Endothelial cell of umbilical vein (primary cell): ENCODE measurements around the gene CHD9. TPM values are rescaled to one million over a fixed set of nuclear protein-coding genes. Genes with fewer than 3 reads are reported as not detected.
A peak's percentile ranks its signal among the peaks of the same experiment; 100 is the strongest.

Experiments used
- BruUV-seq: library from RNA; stranded (reverse); fragments of 400-500 nt; replicated peaks from 2 replicates; lab custom pipeline; 2021; lab: Mats Ljungman, UMichigan
- CTCF ChIA-PET: fragments of 300-600, 350-600 bp; sonication (Branson Sonifier 250); formaldehyde crosslinking; loops from one replicate; lab custom pipeline; 2021; ENCODE audit warnings: antibody characterized with exemption, inconsistent platforms; lab: Charles Lee
- POLR2A ChIA-PET: fragments of 300-600, 350-600 bp; sonication (Branson Sonifier 250); formaldehyde crosslinking; loops from one replicate; lab custom pipeline; 2021; ENCODE audit warnings: antibody characterized with exemption, inconsistent platforms; lab: Charles Lee
- DNase-seq: peaks from one replicate; pipeline ENCODE4 v3.0.0-alpha.2; 2011; ENCODE audit warnings: low read depth, low spot score
- FAIRE-seq: peaks from 2 replicates; lab custom pipeline; 2011; peaks lifted over from hg19 to GRCh38; lab: Jason Lieb, UNC
- H2AFZ ChIP-seq: 2 replicates; pipeline ENCODE4 v1.6.0; 2012; ENCODE audit warnings: low read depth, low read length, control low read depth, inconsistent platforms
- H3K27ac ChIP-seq: 2 replicates; pipeline ENCODE4 v1.5.1; 2011; ENCODE audit warnings: low read depth, mild to moderate bottlenecking, control low read depth, low read length, moderate library complexity; ENCODE audit not compliant: insufficient read depth
- H3K27me3 ChIP-seq, 2 experiments: 2 replicates each; pipeline versions ENCODE4 v1.6.0 to v1.6.1; 2011; ENCODE audit warnings: low read length in 2 of 2, mixed read lengths in 1 of 2; ENCODE audit not compliant: control insufficient read depth in 2 of 2, insufficient read depth in 2 of 2
- H3K36me3 ChIP-seq, 2 experiments: 2 replicates in 1 of 2; 3 replicates in 1 of 2; pipeline ENCODE4 v1.5.1; 2011; ENCODE audit warnings: low read length in 2 of 2, mild to moderate bottlenecking in 1 of 2, moderate library complexity in 1 of 2; ENCODE audit not compliant: control insufficient read depth in 2 of 2, insufficient read depth in 2 of 2; ENCODE audit errors: extremely low read depth in 1 of 2
- H3K4me1 ChIP-seq: 3 replicates; pipeline ENCODE4 v1.5.1; 2011; ENCODE audit warnings: mild to moderate bottlenecking, low read length; ENCODE audit not compliant: control insufficient read depth, insufficient read depth; ENCODE audit errors: extremely low read depth
- H3K4me2 ChIP-seq: 2 replicates; pipeline ENCODE4 v1.6.1; 2011; ENCODE audit warnings: low read length, control low read depth, mixed read lengths; ENCODE audit not compliant: insufficient read depth
- H3K4me3 ChIP-seq, 3 experiments: fragments of 200-600 bp in 1 of 3; sonication (generic), shearing (Covaris generic) in 1 of 3; replicated peaks in 1 of 3; 2 replicates each; pipeline ENCODE4 v1.5.1; 2011 to 2016; ENCODE audit warnings: control low read depth in 3 of 3, low read length in 3 of 3, mild to moderate bottlenecking in 2 of 3, inconsistent platforms in 1 of 3, low read depth in 1 of 3, moderate library complexity in 1 of 3; ENCODE audit not compliant: insufficient read depth in 1 of 3
- H3K79me2 ChIP-seq: 2 replicates; pipeline ENCODE4 v1.6.0; 2012; ENCODE audit warnings: low read length, inconsistent platforms; ENCODE audit not compliant: control insufficient read depth, insufficient read depth
- H3K9ac ChIP-seq: replicated peaks from 2 replicates; pipeline ENCODE3; 2011; ENCODE audit warnings: low read length, control low read depth; ENCODE audit not compliant: insufficient read depth; ENCODE audit errors: extremely low read depth
- H3K9me1 ChIP-seq: replicated peaks from 3 replicates; pipeline ENCODE4 v1.6.0; 2011; ENCODE audit warnings: mild to moderate bottlenecking, low read length; ENCODE audit not compliant: control insufficient read depth, insufficient read depth; ENCODE audit errors: extremely low read depth
- H3K9me3 ChIP-seq: replicated peaks from 2 replicates; pipeline ENCODE4 v1.5.1; 2012; ENCODE audit warnings: low read length, inconsistent platforms; ENCODE audit not compliant: control insufficient read depth, insufficient read depth
- H4K20me1 ChIP-seq: replicated peaks from 2 replicates; pipeline ENCODE3; 2011; ENCODE audit warnings: mild to moderate bottlenecking, low read length; ENCODE audit not compliant: control insufficient read depth, insufficient read depth; ENCODE audit errors: extremely low read depth
- EZH2 ChIP-seq: IDR thresholded peaks from 2 replicates; pipeline ENCODE4 v1.6.1; 2012; ENCODE audit warnings: borderline replicate concordance, low read depth, mild to moderate bottlenecking, moderate library complexity, low read length, inconsistent platforms; ENCODE audit not compliant: severe bottlenecking
- FOS ChIP-seq: IDR thresholded peaks from 2 replicates; pipeline ENCODE4 v1.6.1; 2011; ENCODE audit warnings: mild to moderate bottlenecking, low read length, moderate library complexity, borderline replicate concordance; ENCODE audit not compliant: insufficient read depth
- GATA2 ChIP-seq: IDR thresholded peaks from 2 replicates; pipeline ENCODE4 v1.7.0; 2011; ENCODE audit warnings: low read depth, mild to moderate bottlenecking, moderate library complexity, mixed read lengths, low read length; ENCODE audit not compliant: insufficient read length, insufficient read depth
- JUN ChIP-seq: IDR thresholded peaks from 2 replicates; pipeline ENCODE4 v1.6.1; 2011; ENCODE audit warnings: borderline replicate concordance, low read depth; ENCODE audit not compliant: insufficient read length, insufficient read depth
- MYC ChIP-seq: IDR thresholded peaks from one replicate; pipeline ENCODE4 v1.6.1; 2011; ENCODE audit warnings: mild to moderate bottlenecking, low read depth, low read length
- POLR2A ChIP-seq: IDR thresholded peaks from 2 replicates; pipeline ENCODE4 v1.6.1; 2012; ENCODE audit warnings: low read depth, mild to moderate bottlenecking, control low read depth, low read length
- POLR2AphosphoS5 ChIP-seq: IDR thresholded peaks from 2 replicates; pipeline ENCODE4 v1.6.1; 2012; ENCODE audit warnings: low read depth, mild to moderate bottlenecking, control low read depth, low read length, moderate library complexity; ENCODE audit not compliant: insufficient read depth
- dilution Hi-C: fragments of 300-500 bp; cut with MboI; formaldehyde crosslinking; loops from one replicate; pipeline ENCODE4 v1.15.0; 2019; ENCODE audit warnings: low sequenced_read_pairs; ENCODE audit not compliant: extremely low pct_ligation_motif_present
- intact Hi-C: fragments of 100-400 bp; cut with micrococcal nuclease; formaldehyde crosslinking; loops from one replicate; pipeline ENCODE4 v1.10.0; 2022
- polyA plus RNA-seq, 4 experiments: library from polyadenylated mRNA; depleted of rRNA in 3 of 4; stranded (reverse) in 3 of 4; unstranded in 1 of 4; fragments of >200 nt; gene quantifications; 2 replicates each; pipeline versions ENCODE4 v1.2.1 to v1.2.3, GENCODE V29; 2011 to 2012; ENCODE audit warnings: missing spikeins in 1 of 4
- total RNA-seq: library from RNA; stranded (reverse); gene quantifications from 2 replicates; pipeline ENCODE4 v1.2.3, GENCODE V29; 2021
- TF ChIP-seq, protein P1 (sequence below), 2 donors: IDR thresholded peaks; 1 replicate in 1 of 2; 2 replicates in 1 of 2; pipeline ENCODE4 v1.5.1; 2011; ENCODE audit warnings: low read length in 2 of 2, mild to moderate bottlenecking in 2 of 2, moderate library complexity in 2 of 2, control low read depth in 1 of 2, inconsistent platforms in 1 of 2, low read depth in 1 of 2; ENCODE audit not compliant: insufficient read depth in 1 of 2; ENCODE audit errors: extremely low read depth in 1 of 2
- TF ChIP-seq, protein P2 (sequence below): IDR thresholded peaks from 2 replicates; pipeline ENCODE4 v1.6.1; 2011; ENCODE audit not compliant: insufficient read depth, insufficient read length

The CHD9 gene
- total and polyA plus RNA-seq, 2 donors (not counting 3 experiments of a cell fraction or from before 2014, with no cell fraction given), result 9.9 to 59.2 TPM

DNA sequence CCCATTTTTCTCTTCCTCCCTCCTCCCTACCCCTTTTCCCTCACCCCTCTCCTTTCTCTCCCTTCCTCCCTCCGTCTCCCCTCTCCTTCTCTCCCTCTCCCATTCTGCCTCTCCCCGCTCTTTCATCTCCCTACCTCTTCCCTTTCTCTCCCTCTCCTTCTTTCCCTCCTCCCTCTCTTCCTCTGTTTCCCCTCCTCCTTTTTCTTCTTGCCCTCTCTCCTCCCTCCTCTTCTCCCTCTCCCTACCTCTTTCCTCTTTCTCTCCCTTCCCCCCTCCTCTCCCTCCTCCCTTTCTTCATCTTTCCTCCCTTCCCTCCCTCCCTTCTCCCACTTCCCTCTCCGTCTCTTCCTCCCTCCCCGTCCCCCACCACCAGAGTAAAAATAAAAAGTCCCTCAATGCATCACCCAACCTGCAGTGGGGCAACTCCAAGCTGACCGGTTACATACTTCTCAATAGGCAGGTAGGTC is 12.5 kb upstream of the CHD9 start:
- dilution Hi-C loops, result no loop called here

DNA sequence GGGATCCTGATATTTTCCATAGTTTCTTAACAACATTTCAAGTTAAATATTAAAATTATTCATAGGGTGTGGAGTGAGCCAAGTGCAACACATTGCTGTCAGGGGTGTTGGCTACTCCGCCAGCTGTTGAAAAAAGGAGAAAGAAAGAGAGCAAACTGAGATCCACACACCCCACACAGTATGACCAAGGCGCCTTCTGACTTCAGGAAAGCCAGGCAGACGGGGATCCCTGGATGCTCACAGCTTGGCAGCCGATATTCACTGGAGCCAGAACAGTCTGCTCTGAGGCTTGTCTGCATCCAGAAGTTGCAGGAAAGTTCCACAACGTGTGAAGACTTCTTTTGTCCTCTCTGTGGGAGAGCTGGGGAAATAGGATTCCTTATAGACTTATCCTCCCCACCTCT is 11.4 kb upstream of the CHD9 start:
- Histone ChIP-seq H3K4me1 (peaks cover 5% of the 10 kb centered on the region), H4K20me1 (no peaks in the 10 kb centered on the region), H3K4me3 (no peak overlapping the region), H3K9me3 (no peaks in the 10 kb centered on the region), H3K79me2 (no peaks in the 10 kb centered on the region), H3K9me1 (no peaks in the 10 kb centered on the region), H3K9ac (no peak overlapping the region), H3K4me2 (no peak overlapping the region), H2AFZ (no peak overlapping the region), H3K36me3 (no peaks in the 10 kb centered on the region), H3K27me3 (peaks cover 24 to 39% of the 10 kb centered on the region in 2 experiments), H3K27ac (no peak overlapping the region)
- intact Hi-C loops, result no loop called here
- POLR2A ChIA-PET, result interaction anchor here (0.5 kb wide), 1 partner anchor 8 kb away, joined by 5 read pairs; no protein-coding TSS in a partner anchor
- BruUV-seq, result no TSS peak
- no peak for DNase-seq
- no peak for TF ChIP-seq GATA2
- TF ChIP-seq, protein P1, sequence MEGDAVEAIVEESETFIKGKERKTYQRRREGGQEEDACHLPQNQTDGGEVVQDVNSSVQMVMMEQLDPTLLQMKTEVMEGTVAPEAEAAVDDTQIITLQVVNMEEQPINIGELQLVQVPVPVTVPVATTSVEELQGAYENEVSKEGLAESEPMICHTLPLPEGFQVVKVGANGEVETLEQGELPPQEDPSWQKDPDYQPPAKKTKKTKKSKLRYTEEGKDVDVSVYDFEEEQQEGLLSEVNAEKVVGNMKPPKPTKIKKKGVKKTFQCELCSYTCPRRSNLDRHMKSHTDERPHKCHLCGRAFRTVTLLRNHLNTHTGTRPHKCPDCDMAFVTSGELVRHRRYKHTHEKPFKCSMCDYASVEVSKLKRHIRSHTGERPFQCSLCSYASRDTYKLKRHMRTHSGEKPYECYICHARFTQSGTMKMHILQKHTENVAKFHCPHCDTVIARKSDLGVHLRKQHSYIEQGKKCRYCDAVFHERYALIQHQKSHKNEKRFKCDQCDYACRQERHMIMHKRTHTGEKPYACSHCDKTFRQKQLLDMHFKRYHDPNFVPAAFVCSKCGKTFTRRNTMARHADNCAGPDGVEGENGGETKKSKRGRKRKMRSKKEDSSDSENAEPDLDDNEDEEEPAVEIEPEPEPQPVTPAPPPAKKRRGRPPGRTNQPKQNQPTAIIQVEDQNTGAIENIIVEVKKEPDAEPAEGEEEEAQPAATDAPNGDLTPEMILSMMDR (IDR thresholded peaks at IDR 0.05; ENCODE audit: extremely low read depth in 1 of 2, insufficient read depth in 1 of 2, low read depth in 1 of 2, low read length in 2 of 2), result no peak
- no peak for TF ChIP-seq JUN
- TF ChIP-seq POLR2A, result no peak
- no peak for TF ChIP-seq POLR2AphosphoS5
- TF ChIP-seq MYC, result no peak
- TF ChIP-seq EZH2, result no peak
- TF ChIP-seq FOS, result no peak
- TF ChIP-seq, protein P2, sequence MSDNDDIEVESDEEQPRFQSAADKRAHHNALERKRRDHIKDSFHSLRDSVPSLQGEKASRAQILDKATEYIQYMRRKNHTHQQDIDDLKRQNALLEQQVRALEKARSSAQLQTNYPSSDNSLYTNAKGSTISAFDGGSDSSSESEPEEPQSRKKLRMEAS, result no peak
- FAIRE-seq, result peak; percentile 8
- CTCF ChIA-PET, result no interaction called here
- dilution Hi-C loops, result no loop called here

More for the DNA sequence above, 12.5 kb upstream of the CHD9 start:
- intact Hi-C loops, result no loop called here
- Histone ChIP-seq H3K36me3 (no peaks in the 10 kb centered on the region), H3K4me1 (peaks cover 5% of the 10 kb centered on the region), H3K9me3 (no peaks in the 10 kb centered on the region), H3K27ac (no peak overlapping the region), H3K9me1 (no peaks in the 10 kb centered on the region), H3K27me3 (peaks cover 24 to 39% of the 10 kb centered on the region in 2 experiments), H3K4me2 (no peak overlapping the region), H3K4me3 (no peak overlapping the region), H4K20me1 (no peaks in the 10 kb centered on the region), H2AFZ (no peak overlapping the region), H3K9ac (no peak overlapping the region), H3K79me2 (no peaks in the 10 kb centered on the region)
- DNase-seq (no peak), FAIRE-seq (no peak)
- ChIA-PET CTCF (interaction anchor here (1.2 to 1.5 kb wide), 3 partner anchors 19 to 851 kb away, joined by 3 to 6 read pairs (median 4); no protein-coding TSS in a partner anchor), POLR2A (no interaction called here)
- no TSS peak for BruUV-seq
- no peak for TF ChIP-seq FOS
- no peak for TF ChIP-seq MYC
- no peak for TF ChIP-seq EZH2
- TF ChIP-seq JUN, result no peak
- no peak for TF ChIP-seq POLR2AphosphoS5
- TF ChIP-seq GATA2, result no peak
